ENCODE measurements around the gene FGD1. TPM values are rescaled to one million over a fixed set of nuclear protein-coding genes. Genes with fewer than 3 reads are reported as not detected.

The FGD1 gene
- total and polyA plus RNA-seq, 2 of the 13 experiments (the other 11 are each of a cell fraction or from before 2014, with no cell fraction given): 0.36 to 0.62 TPM

DNA sequence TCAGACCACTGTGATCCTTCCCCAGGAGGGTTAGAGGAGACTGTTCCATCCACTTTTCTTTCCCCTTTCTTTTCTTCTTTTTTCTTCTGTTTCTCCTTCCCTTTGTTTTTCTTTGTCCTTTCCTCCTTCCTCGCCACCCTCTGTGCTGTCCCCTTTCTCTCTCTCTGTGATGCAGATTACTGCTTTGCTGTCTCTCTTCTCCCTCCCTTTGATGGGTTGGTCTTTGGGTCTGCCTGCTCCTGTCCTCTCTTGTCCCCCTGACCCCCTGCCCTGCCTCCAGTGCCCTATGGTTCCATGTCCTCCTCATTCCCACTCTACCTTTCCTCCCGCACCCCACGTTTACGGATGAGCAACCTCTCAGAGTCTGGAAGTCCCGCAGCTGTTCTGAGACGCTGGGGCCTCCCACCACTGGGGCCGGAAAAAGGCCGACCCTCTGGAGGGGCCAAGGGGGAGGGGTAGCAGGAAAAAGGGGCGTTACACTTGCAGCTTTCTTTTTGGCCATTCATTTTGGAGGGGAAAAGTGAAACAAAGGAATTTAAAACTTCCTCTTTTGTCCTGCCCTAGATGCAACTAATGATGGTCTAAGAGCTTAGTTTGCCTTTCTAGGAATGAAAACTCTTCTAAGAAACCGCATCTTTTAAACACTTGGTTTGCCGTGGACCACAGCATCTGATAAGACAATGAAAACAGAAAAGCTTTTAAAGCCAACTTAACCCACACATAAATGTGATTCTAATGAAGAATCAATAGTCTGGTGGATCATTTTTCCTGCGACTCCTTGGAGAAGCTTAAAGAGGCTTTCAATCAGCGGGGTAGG lies 80.3 kb downstream of the FGD1 start (continued):
- TF ChIP-seq, protein P1, sequence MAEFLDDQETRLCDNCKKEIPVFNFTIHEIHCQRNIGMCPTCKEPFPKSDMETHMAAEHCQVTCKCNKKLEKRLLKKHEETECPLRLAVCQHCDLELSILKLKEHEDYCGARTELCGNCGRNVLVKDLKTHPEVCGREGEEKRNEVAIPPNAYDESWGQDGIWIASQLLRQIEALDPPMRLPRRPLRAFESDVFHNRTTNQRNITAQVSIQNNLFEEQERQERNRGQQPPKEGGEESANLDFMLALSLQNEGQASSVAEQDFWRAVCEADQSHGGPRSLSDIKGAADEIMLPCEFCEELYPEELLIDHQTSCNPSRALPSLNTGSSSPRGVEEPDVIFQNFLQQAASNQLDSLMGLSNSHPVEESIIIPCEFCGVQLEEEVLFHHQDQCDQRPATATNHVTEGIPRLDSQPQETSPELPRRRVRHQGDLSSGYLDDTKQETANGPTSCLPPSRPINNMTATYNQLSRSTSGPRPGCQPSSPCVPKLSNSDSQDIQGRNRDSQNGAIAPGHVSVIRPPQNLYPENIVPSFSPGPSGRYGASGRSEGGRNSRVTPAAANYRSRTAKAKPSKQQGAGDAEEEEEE (CRISPR knock-in tag; IDR thresholded peaks at IDR 0.05; ENCODE audit: borderline replicate concordance): no peak
- no peak for TF ChIP-seq SALL1 (CRISPR knock-in tag; IDR thresholded peaks at IDR 0.05)

DNA sequence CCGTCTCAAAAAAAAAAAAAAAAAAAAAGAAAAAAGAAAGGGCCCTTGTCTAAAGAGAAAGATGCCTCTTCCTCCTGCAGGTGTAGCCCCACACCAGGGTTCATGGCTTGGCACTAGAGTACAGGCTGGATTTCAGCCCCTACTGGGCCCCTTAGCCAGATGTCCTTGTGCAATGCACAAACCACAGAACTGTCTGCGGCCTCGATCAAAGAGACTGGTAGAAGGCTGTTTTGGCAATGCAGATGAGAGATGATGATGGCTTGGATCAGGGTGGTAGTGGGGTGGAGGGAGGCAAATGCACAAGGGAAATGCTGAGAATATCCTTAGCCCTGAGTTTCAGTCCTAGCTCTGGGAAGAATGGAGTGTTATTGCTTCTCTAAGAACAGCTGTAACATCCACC lies 82.3 kb downstream of the FGD1 start:
- no peaks in the 10 kb centered on the region for H3K79me2 ChIP-seq (ENCODE audit: insufficient read depth, low read length)
- no peak overlapping the region for H3K4me2 ChIP-seq (ENCODE audit: low read depth, low read length)
- POLR2A ChIA-PET: no interaction called here
- H4K20me1 ChIP-seq (ENCODE audit: insufficient read depth, low read length): no peaks in the 10 kb centered on the region
- no TSS peak for BruUV-seq (replicated peaks)
- no peak overlapping the region for H3K9ac ChIP-seq (ENCODE audit: insufficient read depth, low read depth, low read length)
- ATAC-seq: peak; percentile 86
- H3K27me3 ChIP-seq (ENCODE audit: control insufficient read depth in 1 of 2, insufficient read depth in 2 of 2, low read length in 2 of 2): no peaks in the 10 kb centered on the region
- no peak overlapping the region for H2AFZ ChIP-seq (ENCODE audit: low read length)
- H3K4me3 ChIP-seq (replicated peaks in 1 of 3; ENCODE audit: insufficient read depth in 1 of 3, low read depth in 2 of 3, low read length in 3 of 3): no peak overlapping the region
- peaks cover 6% of the 10 kb centered on the region; the same call in 1 of the 2 replicates for H3K4me1 ChIP-seq (ENCODE audit: insufficient read depth, low read length)
- peak; percentile 45 for DNase-seq (ENCODE audit: low spot score)
- peak; percentile 49 for FAIRE-seq
- no peaks in the 10 kb centered on the region for H3K36me3 ChIP-seq (replicated peaks in 1 of 2; ENCODE audit: control insufficient read depth in 1 of 2, insufficient read depth in 2 of 2, low read length in 2 of 2)
- WGBS (ENCODE audit: low lambda C conversion rate): 0% methylated on average over 3 of the region's 3 CpGs
- in situ Hi-C loops (cut with HindIII; ENCODE audit: extremely low pct_ligation_motif_present, low pct_unique_long_range_greater_than_20kb): no loop called here
- H3K27ac ChIP-seq (ENCODE audit: extremely low read length, insufficient read depth, low read length): no peak overlapping the region
- intact Hi-C loops (cut with micrococcal nuclease; ENCODE audit: unreplicated experiment): no loop called here
- H3K9me3 ChIP-seq (ENCODE audit: low read length): no peaks in the 10 kb centered on the region
- CTCF ChIA-PET (ENCODE audit: low intra/inter-chr PET ratio, low total read pairs): no interaction called here
- TF ChIP-seq TBL1XR1 (IDR thresholded peaks at IDR 0.05; ENCODE audit: borderline replicate concordance, low read length, partially characterized antibody) (no peak), ZFP36 (IDR thresholded peaks at IDR 0.05; ENCODE audit: borderline replicate concordance, low read depth, low read length, partially characterized antibody) (no peak), HMG20A (CRISPR knock-in tag; IDR thresholded peaks at IDR 0.05; ENCODE audit: borderline replicate concordance) (peak; percentile 24; the same call in 1 of the 2 replicates), NFRKB (IDR thresholded peaks at IDR 0.05) (no peak), TCF7 (IDR thresholded peaks at IDR 0.05; ENCODE audit: low read depth) (peak; percentile 70)
- TF ChIP-seq, protein P2, sequence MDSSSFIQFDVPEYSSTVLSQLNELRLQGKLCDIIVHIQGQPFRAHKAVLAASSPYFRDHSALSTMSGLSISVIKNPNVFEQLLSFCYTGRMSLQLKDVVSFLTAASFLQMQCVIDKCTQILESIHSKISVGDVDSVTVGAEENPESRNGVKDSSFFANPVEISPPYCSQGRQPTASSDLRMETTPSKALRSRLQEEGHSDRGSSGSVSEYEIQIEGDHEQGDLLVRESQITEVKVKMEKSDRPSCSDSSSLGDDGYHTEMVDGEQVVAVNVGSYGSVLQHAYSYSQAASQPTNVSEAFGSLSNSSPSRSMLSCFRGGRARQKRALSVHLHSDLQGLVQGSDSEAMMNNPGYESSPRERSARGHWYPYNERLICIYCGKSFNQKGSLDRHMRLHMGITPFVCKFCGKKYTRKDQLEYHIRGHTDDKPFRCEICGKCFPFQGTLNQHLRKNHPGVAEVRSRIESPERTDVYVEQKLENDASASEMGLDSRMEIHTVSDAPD (CRISPR knock-in tag; IDR thresholded peaks at IDR 0.05): 0 out of 2 replicates have a peak, but pooled peaks have one; percentile 30
- TF ChIP-seq, protein P3, sequence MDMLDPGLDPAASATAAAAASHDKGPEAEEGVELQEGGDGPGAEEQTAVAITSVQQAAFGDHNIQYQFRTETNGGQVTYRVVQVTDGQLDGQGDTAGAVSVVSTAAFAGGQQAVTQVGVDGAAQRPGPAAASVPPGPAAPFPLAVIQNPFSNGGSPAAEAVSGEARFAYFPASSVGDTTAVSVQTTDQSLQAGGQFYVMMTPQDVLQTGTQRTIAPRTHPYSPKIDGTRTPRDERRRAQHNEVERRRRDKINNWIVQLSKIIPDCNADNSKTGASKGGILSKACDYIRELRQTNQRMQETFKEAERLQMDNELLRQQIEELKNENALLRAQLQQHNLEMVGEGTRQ (IDR thresholded peaks at IDR 0.05; ENCODE audit: low read depth, low read length): no peak
- TF ChIP-seq, protein P3 (CRISPR knock-in tag; IDR thresholded peaks at IDR 0.05; ENCODE audit: borderline replicate concordance): no peak
- TF ChIP-seq, protein P4, sequence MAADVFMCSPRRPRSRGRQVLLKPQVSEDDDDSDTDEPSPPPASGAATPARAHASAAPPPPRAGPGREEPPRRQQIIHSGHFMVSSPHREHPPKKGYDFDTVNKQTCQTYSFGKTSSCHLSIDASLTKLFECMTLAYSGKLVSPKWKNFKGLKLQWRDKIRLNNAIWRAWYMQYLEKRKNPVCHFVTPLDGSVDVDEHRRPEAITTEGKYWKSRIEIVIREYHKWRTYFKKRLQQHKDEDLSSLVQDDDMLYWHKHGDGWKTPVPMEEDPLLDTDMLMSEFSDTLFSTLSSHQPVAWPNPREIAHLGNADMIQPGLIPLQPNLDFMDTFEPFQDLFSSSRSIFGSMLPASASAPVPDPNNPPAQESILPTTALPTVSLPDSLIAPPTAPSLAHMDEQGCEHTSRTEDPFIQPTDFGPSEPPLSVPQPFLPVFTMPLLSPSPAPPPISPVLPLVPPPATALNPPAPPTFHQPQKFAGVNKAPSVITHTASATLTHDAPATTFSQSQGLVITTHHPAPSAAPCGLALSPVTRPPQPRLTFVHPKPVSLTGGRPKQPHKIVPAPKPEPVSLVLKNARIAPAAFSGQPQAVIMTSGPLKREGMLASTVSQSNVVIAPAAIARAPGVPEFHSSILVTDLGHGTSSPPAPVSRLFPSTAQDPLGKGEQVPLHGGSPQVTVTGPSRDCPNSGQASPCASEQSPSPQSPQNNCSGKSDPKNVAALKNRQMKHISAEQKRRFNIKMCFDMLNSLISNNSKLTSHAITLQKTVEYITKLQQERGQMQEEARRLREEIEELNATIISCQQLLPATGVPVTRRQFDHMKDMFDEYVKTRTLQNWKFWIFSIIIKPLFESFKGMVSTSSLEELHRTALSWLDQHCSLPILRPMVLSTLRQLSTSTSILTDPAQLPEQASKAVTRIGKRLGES (CRISPR knock-in tag; IDR thresholded peaks at IDR 0.05; ENCODE audit: borderline replicate concordance): no peak

Data from HepG2 (cell line).